ENCODE results near the gene R3HDML.
A peak's percentile ranks its signal among the peaks of the same experiment; 100 is the strongest.
"Not testable (repeated sequence)": the region's sequence is repeated elsewhere in the genome, so short reads cannot be mapped to it uniquely, and the experiment has no call there.

R3HDML gene, protein sequence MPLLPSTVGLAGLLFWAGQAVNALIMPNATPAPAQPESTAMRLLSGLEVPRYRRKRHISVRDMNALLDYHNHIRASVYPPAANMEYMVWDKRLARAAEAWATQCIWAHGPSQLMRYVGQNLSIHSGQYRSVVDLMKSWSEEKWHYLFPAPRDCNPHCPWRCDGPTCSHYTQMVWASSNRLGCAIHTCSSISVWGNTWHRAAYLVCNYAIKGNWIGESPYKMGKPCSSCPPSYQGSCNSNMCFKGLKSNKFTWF

DNA sequence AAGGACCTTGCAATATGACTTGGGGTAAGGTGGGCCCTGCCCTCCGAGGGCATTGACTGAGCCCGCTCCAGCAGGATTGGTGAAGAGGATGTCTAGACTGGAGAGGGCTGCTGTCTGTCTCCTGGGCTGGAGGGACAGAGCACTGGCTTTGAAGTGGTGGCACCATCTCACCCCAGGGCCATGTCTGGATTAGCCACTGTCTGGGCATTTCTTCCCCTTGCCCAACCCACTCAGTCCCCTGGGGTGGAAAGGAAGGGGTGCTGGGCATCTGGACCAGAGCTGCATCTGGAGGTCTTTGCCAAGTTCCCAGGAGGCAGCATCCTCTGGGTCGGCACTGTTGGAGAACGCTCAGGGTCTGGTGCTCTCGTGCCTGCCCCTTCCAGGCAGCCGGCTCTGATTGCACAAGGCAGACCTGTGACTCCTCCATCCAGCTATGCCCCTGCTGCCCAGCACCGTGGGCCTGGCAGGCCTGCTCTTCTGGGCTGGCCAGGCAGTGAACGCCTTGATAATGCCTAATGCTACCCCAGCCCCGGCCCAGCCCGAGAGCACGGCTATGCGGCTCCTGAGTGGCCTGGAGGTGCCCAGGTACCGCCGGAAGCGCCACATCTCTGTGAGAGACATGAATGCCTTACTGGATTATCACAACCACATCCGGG lies at the start of gene R3HDML:
TSS of gene R3HDML (plus strand) at position 319 of the 656 bp plus-strand sequence. CDS start at position 434, 115 bp downstream.
- DNase-seq (ENCODE audit: low spot score) = no peak

DNA sequence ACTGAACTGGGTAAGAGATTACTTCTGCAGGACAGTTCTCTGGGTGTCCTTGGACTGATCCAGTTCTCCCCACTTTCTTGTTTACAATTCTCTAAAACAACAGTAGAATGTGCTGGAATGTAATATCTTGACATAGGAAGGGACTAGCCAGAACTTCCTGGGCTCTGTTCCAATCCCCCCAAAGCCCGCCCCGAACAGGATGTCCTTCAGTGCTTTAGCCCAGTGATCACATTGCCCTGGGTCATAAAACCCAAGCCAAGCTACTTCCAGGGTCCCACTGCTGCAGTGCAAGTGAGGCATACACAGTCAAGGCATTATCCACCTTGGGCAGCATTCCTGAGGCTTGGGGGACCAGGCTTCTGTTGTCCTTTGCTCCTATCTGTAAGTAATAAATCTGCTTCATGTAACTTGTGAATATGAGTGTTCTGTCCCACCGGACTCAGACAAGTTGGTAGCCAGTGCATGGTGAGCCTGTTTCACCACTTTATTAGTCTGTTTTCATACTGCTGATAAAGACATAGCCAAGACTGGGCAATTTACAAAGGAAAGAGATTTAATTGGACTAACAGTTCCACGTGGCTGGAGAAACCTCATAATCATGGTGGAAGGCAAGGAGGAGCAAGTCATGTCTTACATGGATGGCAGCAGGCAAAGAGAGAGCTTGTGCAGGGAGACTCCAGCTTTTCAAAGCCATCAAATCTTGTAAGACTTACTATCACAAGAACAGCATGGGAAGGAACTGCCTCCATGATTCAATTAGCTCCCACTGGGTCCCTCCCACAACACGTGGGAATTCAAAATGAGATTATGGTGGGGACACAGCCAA lies 49.4 kb upstream of the R3HDML start:
- no peak for DNase-seq (ENCODE audit: low spot score)

DNA sequence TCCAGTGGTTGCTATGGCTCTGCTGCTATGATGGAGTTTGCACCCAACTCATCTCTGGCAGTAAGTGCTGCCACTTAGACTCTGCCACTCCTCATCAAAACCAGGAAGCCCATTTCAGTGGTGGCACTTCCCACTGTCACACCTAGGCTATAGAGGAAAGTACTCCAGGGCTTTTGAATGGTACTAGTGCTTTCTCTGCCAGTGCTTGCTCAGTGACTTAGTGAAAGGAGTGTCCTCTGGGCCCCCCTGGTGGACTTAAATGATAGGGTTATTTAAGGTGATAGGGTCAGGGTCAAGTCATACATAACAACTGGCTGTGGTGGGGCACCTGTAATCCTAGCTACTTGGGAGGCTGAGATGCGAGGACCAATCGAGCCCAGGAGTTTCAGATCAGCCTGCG lies 48.6 kb upstream of the R3HDML start:
- no peak for DNase-seq (ENCODE audit: low spot score)

DNA sequence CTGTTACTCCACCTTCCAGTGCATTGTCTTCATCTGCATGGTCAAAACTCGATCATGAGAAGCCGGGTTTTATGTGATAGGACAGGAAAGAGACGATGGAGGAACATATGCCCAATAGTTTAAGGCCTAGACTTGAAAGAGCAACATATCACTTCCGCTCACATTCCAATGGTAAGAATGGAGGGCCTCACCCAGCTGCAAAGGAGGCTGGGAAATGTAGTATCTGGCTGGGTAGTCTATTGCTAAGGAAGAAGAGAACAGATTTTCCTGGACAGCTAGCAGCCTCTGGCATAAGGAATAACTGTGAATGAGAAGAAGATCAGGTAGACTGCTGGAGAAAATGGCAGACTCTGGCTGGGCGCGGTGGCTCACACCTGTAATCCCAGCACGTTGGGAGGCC lies 45.1 kb upstream of the R3HDML start:
- no peak for DNase-seq (ENCODE audit: low spot score)

DNA sequence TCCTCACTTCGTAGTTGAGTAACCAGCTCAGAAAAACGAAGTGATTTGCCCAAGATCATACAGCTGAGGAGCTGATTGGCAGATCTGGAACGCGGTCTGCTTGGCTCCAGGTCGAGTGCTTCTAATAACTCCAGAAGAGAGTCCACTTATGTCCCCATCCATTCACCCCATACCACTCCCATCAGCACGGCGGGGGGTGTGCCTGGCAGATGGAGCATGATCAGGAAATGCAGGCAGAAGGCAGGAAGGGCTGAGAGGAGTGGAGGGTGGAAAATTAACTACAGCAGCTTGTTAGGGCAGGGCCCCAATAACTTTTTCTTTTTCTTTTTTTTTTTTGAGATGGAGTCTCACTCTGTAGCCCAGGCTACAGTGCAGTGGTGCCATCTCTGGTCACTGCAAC lies 40.8 kb upstream of the R3HDML start:
- no peak for DNase-seq (ENCODE audit: low spot score)

DNA sequence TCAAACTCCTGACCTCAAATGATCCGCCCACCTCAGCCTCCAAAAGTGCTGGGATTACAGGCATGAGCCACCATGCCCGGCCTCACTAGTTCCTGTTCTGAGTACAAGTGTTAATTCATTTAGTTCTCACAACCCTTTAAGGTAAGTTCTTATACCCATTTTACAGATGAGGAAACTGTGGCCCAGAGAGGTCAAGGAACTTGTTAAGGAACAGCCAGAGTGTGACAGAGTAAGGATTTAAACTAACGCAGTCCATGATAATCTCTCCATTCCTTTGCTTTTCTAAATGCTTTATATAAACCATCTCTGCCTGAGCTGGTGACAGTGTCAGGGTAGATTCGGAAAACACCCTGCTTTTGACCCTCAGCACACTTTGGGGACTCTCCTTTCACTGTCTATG lies 39.1 kb upstream of the R3HDML start:
- no peak for DNase-seq (ENCODE audit: low spot score)

DNA sequence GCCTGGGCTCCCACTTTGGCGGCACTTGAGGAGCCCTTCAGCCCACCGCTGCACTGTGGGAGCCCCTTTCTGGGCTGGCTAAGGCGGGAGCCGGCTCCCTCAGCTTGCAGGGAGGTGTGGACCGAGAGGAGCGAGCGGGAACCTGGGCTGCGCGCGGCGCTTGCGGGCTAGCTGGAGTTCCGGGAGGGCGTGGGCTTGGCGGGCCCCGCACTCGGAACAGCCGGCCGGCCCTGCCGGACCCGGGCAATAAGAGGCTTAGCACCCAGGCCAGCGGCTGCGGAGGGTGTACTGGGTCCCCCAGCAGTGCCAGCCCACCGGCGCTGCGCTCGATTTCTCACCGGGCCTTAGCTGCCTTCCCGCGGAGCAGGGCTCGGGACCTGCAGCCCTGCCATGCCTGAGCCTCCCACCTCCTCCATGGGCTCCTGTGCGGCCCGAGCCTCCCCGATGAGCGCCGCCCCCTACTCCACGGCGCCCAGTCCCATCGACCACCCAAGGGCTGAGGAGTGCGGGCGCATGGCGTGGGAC lies 37.8 kb upstream of the R3HDML start:
- DNase-seq (ENCODE audit: low spot score) = not testable (repeated sequence)

DNA sequence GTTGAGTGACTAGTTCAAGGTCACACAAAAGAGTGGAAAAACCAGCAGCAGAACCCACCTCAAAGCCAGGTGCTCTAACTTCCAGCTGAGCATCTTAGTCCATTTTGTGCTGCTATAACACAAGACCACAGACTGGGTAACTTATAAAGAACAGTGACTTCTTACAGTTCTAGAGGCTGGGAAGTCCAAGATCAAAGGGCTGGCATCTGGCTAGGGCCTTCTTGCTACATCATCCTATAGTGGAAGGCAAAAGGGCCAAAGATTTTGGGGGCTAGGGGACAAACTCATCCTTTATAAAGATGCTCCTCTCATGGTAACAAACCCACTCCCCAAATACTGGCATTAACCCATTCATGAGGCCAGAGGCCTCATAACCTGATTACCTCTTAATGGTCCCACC lies 35.6 kb upstream of the R3HDML start:
- DNase-seq (ENCODE audit: low spot score) = no peak

DNA sequence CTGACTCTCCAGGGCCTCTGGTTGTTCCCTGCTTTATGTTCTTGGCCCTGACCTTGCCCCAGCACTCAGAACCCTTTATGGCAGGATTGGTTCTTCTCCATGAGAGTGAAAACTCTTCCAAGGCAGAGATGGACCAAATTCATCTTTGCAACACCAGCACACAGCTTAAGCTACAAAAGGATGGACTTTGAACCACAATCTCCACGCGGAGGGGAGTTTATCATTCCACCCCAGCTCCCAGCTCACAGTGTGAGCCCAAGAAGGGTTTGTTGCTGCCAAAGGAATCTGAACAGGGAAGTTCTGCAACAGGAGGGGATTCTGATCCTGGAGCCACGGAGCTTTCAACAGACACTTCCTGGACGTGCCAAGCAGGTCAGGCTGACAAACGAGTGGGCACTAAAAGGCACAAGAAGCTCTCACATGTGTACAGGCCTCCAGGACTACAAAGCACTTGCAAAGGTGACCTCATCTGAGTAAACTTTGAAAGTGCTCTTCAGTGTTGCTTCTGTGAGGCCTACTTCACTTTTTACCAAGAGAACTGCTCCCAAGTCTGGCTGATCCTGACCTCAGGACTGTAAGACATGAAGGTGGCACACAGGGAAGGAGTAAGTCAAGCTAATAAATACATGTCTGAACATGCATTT lies 34.7 kb upstream of the R3HDML start:
- no peak for DNase-seq (ENCODE audit: low spot score)

DNA sequence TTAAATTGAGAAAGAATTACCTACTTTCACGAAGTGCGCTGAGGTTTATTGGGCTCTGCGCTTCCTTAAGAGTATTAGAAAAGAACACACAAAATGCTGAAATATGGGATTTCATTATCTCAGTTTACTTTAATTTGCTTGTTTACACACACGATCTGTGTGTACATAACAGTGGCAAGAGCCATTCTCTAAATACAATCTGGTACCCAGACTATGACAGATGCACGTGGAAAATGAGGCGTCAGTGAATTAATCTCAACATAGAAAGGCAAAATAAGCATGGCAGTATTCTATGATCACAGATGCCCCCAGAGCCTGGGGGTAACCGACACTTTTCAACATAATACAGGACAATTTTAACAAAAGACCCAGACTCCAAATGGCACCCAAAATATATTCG lies 34.1 kb upstream of the R3HDML start:
- no peak for DNase-seq (ENCODE audit: low spot score)

DNA sequence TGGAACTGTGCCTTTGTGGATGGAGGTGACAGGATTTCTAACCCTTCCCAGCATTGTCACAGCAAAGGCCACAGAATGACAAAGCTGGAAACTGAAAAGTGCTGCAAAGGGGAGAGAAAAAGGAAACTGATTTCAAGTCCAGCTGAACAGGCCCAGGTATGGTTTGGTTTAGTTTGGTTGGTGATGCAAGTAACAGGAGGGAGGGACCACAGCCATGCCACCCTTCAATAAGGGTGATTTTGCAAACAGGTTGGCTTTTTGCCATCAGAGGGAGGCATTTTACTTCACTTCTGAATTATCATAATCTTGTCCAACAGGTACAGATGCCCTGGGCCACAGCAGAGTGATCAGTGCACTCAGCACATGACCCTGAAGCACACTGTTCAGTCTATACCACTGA lies 32.5 kb upstream of the R3HDML start:
- no peak for DNase-seq (ENCODE audit: low spot score)

DNA sequence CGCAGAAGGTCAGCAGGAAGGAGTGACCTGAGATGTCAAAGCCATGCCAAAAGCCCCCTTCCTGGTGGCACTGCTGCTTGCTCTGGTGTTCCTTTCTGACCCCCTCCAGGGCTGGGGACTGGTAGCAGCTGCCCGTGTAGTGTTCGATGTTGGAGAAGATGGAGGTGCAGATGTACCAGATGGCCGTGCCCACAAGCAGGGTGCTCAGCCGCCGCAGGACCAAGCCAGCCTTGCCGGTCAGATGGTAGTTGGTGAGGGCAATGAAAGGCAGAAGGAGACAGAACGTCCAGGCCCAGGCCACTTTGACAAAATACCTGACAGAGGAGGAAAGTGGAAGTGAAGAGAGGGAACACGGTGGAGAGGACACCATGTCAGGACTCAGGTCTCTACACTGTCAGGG lies 29.9 kb upstream of the R3HDML start:
- no peak for DNase-seq (ENCODE audit: low spot score)

DNA sequence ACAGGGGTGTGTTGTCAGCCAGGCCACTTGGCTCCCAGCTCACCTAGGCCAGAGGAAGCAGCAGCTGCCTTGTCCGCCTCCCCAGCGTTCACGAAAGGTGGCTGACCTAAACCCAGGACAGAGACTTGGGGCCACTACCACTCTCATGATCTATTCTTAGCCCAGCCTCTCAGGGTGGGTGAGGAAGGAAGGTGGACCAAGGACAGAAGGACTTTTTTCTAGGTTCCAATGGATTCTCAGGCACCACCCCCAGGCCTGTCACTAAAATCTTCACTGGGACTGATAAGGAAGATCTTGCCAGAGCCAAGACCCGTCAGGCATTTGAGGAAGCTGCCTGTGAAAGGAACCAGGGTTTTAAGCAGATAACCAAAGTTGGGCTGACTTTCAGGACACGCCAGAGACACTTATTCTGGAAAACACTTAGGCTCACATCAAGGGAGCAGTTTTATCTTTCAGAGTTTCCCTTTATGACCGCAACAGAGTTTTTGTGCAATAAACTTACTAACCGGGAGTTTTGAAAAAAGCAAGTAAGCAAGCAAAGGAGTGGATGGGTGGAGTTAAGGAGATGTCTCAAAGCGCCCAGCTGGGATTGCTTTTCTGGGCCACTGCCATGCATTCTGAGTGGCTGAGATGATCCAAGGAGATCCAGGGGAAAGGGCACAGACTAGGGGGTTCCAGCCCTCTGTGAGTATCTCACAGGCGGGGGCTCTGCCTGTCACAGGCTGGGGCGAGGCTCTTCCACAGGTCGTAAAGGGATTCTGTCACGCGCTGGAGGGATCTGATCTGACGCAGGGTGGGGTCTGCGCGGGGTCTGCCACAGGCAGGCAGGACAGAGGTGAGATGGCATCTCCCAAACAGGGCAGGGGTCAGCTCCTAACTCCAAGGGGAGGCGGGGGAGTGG lies 26.8 kb upstream of the R3HDML start:
- peak; percentile 1 for DNase-seq (ENCODE audit: low spot score)

DNA sequence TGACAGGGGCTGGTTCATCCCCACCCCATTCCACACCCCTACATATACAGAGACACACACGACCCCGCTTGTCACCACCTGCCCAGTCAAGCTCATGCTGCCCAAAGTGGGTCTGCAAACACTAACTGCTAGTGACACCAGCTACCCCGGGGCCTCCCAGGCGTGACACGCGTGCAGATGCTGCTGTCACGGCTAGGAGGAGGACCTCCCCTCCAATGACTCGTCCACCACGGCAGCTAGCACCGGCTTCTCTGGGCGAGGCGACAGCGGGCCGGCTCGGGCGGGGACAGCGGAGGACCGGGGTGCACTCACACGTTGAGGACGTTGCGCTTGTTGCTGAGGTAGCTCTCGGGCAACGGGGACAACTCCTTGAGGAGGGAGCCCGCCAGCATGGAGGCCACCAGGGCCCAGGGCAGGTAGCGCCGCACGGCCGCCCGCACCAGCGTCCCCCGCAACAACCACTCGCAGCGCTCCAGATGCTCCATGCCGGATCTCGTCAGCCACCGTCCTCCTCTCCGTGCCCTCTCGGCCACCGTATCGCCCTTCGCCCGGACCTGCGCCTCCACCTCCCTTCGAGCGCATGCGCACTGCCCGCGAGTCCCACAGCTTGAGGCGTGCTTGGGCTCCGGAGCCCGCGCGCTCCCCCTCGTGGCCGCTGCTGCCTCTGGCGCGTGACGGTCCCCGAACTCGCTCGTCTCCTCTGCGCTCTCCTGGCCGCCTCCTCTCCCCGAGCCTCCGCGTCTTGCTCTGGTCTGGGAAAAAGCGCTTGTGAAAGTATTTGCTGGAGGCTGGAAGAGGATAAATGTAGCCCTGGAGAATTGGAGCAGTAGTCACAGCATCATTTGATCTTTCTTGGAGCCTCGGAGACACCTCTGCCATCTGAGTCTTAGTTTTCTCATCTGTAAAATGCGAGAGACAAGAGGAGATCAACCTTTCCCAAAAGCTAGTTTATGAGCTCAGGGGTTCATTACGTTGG lies 25.9 kb upstream of the R3HDML start, which contains the start of gene FITM2:
TSS of gene FITM2 (minus strand) at position 539 of the 976 bp plus-strand sequence. CDS start at position 485, 54 bp downstream.
- DNase-seq (ENCODE audit: low spot score) = peak; percentile 99

DNA sequence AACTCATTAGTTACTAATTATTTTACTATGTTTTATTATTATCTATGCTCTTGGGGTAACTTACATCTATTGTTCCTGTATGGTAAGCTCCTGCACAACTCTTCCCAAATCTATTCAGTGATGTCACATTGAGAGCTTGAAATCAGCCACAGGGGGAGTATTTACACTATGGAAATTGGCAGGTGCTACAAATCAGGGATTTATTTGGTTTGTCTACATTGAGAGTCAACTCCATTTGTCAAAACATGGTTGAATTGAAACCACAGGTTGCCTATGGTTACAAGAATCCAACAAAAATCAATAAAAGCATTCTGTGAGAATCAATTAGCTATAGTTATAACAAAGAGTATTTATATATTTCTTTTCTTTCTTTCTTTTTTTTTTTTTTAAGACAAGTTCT lies 22.0 kb upstream of the R3HDML start:
- DNase-seq (ENCODE audit: low spot score) = no peak

DNA sequence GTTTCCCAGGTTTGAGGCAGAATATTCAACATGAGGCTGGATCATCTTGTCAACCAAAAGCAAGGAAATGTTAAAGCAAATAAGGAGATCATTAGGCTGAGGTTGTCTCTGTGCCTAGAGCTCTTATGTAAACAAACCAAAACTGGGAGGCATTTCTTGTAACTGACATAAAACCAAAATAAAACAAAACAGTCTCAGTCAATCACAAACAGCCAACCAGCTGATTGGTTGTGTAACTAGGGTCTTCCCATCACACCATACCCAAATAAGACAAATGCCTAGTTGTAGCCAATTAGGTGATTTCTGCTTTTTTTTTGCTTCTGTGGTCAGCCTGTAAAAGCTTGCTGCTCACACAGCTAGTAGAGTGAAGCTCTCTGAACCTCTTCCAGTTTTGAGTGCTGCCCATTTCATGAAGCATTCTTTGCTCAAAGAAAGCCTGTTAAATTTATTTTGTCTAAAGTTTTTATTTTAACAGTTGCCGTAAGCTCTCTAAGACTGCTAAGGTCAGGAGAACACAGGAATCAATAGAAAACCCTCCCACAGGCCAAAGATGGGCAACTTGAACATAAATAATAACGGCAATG lies 16.9 kb upstream of the R3HDML start:
- DNase-seq (ENCODE audit: low spot score) = no peak

DNA sequence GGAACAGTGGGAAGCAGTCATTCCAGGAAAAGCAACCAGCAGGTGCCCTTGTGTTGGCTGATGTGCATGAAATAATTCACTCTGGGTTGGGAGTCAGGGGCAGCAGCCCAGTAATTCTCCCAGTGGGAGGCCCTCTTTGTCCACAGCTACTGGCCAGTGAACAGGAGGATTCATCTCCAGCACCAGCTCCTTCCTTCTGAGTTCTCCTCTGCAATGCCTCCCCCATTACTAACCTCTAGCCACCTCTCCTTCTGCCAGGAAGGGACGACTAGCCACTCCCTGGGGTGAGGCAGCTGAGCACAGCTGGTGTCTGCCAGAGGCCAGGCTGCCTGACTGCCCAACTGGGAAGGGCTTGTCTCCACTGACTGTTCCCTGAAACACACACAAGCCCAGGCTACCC lies 12.5 kb upstream of the R3HDML start:
- DNase-seq (ENCODE audit: low spot score) = no peak

DNA sequence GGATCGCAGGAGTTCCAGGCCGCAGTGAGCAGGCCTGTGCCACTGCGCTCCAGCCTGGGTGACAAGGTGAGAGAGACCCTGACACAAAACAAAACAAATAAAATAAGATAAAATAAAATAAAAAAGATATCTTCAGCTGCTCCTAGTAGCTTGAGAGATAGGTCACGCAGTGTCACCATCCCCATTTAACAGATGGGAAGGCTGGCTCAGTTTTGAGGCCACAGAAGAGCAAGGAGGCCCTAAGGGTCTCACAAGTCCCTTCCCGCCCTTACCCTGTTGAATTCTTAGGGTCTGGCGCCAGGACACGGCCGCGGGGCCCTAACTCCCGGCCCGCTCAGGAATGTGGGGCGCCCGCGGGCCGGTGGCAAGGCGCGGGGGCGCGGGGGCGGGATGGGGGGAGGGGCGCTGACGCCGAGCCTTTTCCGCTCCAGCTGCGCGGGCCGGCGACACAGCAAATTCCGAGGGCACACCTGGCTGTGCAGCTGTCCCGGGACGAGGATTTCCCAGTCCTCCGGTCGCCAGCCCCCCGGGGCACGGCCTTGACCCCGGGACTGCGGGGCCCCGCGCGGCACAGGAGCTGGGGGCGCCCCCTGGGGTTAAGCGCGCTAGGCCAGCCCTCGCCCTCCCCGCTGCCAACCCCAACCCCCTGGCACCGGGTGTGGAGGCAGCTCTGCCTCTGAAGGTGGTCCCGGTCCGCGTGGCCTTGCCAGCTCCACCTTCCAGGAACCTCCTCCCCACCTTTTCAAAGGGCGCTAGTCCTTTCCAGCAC lies 10.3 kb upstream of the R3HDML start:
- no peak for DNase-seq (ENCODE audit: low spot score)

DNA sequence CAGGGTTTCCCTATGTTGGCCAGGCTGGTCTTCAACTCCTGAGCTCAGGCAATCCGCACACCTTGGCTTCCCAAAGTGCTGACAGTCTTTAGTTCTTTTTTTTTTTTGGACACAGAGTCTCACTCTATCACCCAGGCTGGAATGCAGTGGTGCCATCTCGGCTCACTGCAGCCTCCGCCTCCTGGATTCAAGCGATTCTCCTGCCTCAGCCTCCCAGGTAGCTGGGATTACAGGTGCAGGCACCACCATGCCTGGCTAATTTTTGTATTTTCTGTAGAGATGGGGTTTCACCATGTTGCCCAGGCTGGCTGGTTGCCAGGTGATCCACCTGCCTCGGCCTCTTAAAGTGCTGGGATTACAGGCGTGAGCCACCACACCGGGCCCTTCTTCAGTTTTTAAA lies 9.1 kb upstream of the R3HDML start:
- DNase-seq (ENCODE audit: low spot score) = not testable (repeated sequence)

Data from left forelimb (tissue), 1 donor.